LNCaP clone FGC (cell line): ENCODE data around the gene CRYBG1.

ENCODE experiments used
- DNase-seq: peaks from one replicate; pipeline ENCODE4 v3.0.0-alpha.2; 2011; ENCODE audit warnings: low read depth
- H3K4me3 ChIP-seq: 2 replicates; pipeline ENCODE4 v1.5.1; 2011; ENCODE audit warnings: mild to moderate bottlenecking, low read depth, low read length, control low read depth
- TF ChIP-seq, protein P1 (sequence below): IDR thresholded peaks from 2 replicates; pipeline ENCODE4 v1.5.1; 2012; ENCODE audit warnings: mild to moderate bottlenecking; ENCODE audit not compliant: control insufficient read depth, insufficient read depth; ENCODE audit errors: extremely low read depth

CRYBG1 gene

DNA sequence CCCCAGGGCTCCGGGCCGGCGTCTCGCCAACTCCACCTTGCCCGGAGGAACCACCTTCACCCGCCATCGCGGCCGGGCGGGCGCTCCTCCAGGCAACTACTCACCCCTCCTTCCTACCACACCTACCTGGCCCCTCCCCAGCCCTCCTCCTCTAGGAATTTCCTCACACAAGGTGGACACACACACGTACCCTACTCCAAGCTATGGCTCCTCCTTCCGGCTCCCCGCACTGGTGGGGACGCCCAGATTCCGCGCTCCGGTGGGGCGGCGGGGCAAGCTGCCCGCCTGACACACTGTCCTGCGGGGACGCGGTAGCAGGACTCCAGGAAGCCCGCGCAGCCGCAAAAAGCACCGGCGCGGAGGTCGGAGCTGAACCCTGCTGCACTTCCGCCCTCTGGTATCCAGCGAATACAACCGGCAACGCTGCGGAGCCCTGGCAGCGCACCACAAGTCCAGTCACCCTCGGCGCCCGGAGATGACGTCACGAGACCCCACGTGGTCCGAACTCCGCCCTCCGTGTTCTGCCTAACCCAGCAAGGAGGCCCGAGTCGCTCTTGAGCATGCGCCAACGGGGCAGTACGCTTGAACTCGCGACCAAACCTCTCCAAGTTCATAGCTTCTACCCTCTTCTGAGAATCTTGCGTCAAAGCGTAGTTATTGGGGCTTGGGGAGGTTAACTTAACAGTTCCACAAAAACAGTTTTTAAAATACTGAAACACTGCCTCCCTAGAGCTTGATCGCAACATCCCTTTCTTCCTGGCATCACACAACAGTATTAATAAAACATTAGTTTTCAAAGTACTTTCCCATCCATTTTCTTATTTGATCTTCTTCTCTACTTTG, 35.0 kb upstream of the CRYBG1 start, which contains the start of gene ATG5:
Gene ATG5, minus strand, starts transcription at position 425 of the 843 bp plus-strand sequence. CDS start 9,552 bp downstream, outside the sequence.
- H3K4me3 ChIP-seq = peak within 1 kb of the TSS; percentile 87
- DNase-seq = peak; percentile 97
- TF ChIP-seq, protein P1, sequence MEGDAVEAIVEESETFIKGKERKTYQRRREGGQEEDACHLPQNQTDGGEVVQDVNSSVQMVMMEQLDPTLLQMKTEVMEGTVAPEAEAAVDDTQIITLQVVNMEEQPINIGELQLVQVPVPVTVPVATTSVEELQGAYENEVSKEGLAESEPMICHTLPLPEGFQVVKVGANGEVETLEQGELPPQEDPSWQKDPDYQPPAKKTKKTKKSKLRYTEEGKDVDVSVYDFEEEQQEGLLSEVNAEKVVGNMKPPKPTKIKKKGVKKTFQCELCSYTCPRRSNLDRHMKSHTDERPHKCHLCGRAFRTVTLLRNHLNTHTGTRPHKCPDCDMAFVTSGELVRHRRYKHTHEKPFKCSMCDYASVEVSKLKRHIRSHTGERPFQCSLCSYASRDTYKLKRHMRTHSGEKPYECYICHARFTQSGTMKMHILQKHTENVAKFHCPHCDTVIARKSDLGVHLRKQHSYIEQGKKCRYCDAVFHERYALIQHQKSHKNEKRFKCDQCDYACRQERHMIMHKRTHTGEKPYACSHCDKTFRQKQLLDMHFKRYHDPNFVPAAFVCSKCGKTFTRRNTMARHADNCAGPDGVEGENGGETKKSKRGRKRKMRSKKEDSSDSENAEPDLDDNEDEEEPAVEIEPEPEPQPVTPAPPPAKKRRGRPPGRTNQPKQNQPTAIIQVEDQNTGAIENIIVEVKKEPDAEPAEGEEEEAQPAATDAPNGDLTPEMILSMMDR = no peak

DNA sequence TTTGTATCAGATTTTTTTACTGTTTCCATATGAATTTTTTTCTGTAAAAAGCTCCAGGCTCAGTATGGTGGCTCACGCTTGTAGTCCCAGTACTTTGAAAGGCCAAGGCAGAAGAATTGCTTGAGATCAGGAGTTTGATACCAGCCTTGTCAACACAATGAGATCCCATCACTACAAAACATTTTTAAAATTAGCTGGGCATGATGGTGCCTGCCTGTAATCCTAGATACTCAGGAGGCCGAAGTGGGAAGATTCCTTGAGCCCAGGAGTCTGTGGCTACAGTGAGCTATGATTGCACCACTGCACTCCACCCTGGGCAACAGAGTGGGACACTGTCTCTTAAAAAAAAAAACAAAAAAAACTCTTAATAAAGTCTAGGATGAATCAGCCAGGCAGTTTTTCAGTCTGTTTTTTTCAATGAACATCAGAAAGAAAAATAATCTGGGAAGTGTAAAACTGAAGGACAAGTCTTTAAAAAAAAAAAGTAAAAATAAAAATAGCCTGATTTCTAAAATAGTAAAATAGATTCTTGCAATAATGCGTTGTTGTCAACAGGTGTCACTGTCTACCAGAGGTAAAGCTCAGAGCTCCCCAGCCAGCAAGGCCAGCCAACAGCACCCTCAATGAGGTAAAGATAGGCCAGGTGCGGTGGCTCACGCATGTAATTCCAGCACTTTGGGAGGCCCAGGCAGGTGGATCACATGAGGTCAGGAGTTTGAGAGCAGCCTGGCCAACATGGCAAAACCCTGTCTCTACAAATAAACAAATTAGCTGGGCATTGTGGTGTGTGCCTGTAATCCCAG, 25.7 kb upstream of the CRYBG1 start:
- TF ChIP-seq, protein P1 = peak; percentile 78
- H3K4me3 ChIP-seq = no peak overlapping the region
- peak; percentile 30 for DNase-seq

DNA sequence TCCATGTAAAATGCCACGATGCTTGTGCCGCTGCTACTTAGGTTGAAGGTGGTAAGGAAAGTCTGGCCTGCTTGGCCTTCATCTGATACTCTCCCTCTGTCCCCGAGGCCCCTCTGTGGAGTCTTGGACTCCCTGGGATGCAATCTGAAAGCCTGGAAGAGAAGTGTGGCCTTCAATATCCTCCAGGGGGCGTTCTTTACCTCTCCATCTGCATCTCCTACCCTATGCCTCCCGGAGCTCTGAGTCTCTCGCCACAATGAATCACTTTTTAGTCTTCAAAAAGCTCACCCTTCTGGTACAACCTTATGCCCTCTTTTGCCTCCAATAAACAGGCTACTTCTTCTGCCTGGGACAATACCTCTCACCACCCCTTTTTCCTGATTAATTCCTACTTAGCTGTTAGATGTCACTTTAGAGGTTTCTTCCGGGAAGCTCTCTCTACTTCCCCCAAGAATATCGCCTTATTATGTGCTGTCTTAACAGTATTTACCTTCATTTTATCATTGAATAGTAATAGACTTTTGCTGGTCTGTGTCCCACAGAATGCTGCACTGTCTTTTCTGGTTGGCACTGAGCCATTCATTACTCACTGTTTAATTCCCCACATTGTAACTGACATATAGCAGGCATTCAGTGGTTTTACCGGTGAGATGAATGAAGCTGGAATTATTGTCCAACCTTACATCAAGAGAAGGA, 21.0 kb upstream of the CRYBG1 start:
- TF ChIP-seq, protein P1 = peak; percentile 67
- no peak for DNase-seq
- no peak overlapping the region for H3K4me3 ChIP-seq

DNA sequence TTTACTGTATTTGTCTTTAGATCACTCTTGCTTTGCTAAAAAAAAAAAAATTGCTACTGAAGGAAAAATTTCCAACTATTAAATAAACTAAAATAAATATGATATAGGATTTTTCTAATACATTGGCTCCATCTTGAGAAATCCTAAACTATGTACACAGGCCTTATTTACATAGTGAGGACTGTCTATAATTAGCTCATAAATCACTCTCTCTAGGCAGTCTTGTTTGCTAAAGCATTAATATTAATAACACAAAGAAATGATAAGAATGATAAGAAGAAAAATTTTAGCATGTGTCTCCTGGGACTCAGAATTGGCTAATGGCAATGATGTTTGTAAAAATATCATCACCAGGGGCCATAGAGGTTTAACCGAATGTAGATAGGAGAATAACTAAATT, 13.3 kb upstream of the CRYBG1 start:
- no peak overlapping the region for H3K4me3 ChIP-seq
- TF ChIP-seq, protein P1 = no peak
- peak; percentile 81 for DNase-seq

DNA sequence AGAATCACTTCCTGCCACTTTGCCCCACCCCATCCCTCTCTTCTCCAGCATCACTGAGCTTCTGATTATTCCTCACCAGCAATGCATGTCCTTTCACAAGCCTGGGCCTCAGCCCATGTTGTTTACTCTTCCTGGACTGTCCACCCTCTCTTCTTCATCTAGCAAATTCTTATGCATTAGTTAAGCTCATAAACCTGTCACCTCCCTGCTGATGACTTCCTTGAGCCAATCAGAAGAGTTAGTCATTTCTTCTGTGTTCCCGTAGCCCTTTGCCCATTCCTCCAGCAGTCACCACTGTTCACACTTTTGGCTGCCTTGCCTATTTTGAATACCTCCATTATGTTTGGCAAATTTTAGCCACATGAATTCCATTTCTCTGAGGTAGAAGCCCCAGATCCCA, 4.1 kb upstream of the CRYBG1 start:
- no peak overlapping the region for H3K4me3 ChIP-seq
- TF ChIP-seq, protein P1 = no peak
- no peak for DNase-seq

DNA sequence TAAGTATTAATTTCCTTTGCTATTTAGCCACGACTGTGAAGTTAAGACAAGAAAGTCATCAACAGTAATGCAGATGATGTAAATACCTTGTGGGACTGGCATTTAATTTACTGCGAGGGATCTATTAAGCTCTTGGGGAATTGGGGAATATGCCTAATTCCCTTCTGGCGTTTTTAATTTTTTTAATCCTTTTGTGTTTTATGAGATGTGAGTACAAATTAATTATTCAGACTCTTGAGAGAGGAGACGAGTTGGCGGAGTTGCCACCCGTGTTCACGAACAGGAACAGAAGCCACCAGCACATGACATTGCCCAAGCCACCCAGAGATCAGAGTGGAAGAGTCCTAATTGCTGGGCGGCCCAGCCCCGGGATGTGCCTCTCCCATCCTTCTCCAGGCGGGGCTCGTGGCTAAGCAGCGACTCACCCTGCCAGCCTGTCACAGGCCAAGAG, 533 bp upstream of the CRYBG1 start:
- TF ChIP-seq, protein P1 = no peak
- DNase-seq = no peak
- peak overlapping the region; percentile 46 for H3K4me3 ChIP-seq
